HepG2 (cell line): Measurements from ENCODE around the gene DIP2C. TPM values are rescaled to one million over a fixed set of nuclear protein-coding genes. Genes with fewer than 3 reads are reported as not detected.

ENCODE experiments used
- GFI1 ChIP-seq: sonication (generic); formaldehyde crosslinking; IDR thresholded peaks from 2 replicates; pipeline ENCODE4 v1.5.0; 2020; ENCODE audit warnings: missing genetic modification reagents, mild to moderate bottlenecking, borderline replicate concordance
- MIER2 ChIP-seq: IDR thresholded peaks from 2 replicates; pipeline ENCODE4 v1.6.1; 2016; ENCODE audit warnings: missing biosample characterization, missing genetic modification reagents
- NFAT5 ChIP-seq: sonication (generic); formaldehyde crosslinking; IDR thresholded peaks from 2 replicates; pipeline ENCODE4 v1.4.0; 2020; ENCODE audit warnings: missing genetic modification reagents
- NPAS2 ChIP-seq: sonication (generic); formaldehyde crosslinking; IDR thresholded peaks from 2 replicates; pipeline ENCODE4 v1.8.0; 2022; ENCODE audit warnings: mild to moderate bottlenecking, missing genetic modification reagents, borderline replicate concordance
- SRY ChIP-seq: sonication (generic); formaldehyde crosslinking; IDR thresholded peaks from 2 replicates; pipeline ENCODE4 v1.8.0; 2022; ENCODE audit warnings: mild to moderate bottlenecking, missing genetic modification reagents
- TEAD2 ChIP-seq: sonication (generic); formaldehyde crosslinking; IDR thresholded peaks from 2 replicates; pipeline ENCODE4 v1.9.0; 2021; ENCODE audit warnings: missing genetic modification reagents
- ZBTB4 ChIP-seq: sonication (generic); formaldehyde crosslinking; IDR thresholded peaks from 2 replicates; pipeline ENCODE4 v1.4.0; 2020; ENCODE audit warnings: missing genetic modification reagents, mild to moderate bottlenecking, borderline replicate concordance
- polyA plus RNA-seq, 8 experiments: library from polyadenylated mRNA; depleted of rRNA in 3 of 8; stranded (reverse) in 7 of 8; unstranded in 1 of 8; fragments of >200 nt; fragmentation: Illumina TruSeq in 4 of 8; extraction: Trizol in 4 of 8; gene quantifications; 2 replicates each; pipeline versions ENCODE4 v1.2.1 to v1.2.3, GENCODE V29; 2011 to 2016; ENCODE audit warnings: low read depth in 4 of 8, missing spikeins in 1 of 8, mixed read lengths in 1 of 8; ENCODE audit not compliant: insufficient read depth in 1 of 8
- total RNA-seq, 5 experiments: library from RNA; depleted of rRNA; stranded (reverse); fragments of >200 nt; fragmentation: Illumina TruSeq; extraction: Trizol; gene quantifications; 2 replicates each; pipeline ENCODE4 v1.2.3, GENCODE V29; 2016; ENCODE audit warnings: low read depth in 1 of 5

Gene DIP2C
- total and polyA plus RNA-seq, 2 of the 13 experiments (the other 11 are each of a cell fraction or from before 2014, with no cell fraction given) = 2.2 to 2.7 TPM

- no peak for TF ChIP-seq GFI1
- no peak for TF ChIP-seq NPAS2 (CRISPR knock-in tag)
- TF ChIP-seq NFAT5 (CRISPR knock-in tag) = no peak
- no peak for TF ChIP-seq ZBTB4 (CRISPR knock-in tag)
- TF ChIP-seq TEAD2 (CRISPR knock-in tag) = no peak
- TF ChIP-seq SRY (CRISPR knock-in tag) = no peak
- no peak for TF ChIP-seq MIER2 (CRISPR knock-in tag)
Observed at GRCh38 chr10:560314-560992, 129.0 kb downstream of the DIP2C start (continued).
